OCI-LY1 (cell line): ENCODE measurements around the gene FBXO30.

ENCODE experiments used
- H2AFZ ChIP-seq: fragments of 200-600 bp; sonication (generic), shearing (Covaris generic); 2 replicates; pipeline ENCODE4 v1.6.0; 2014; ENCODE audit warnings: antibody characterized with exemption, mild to moderate bottlenecking, low read length
- H3F3A ChIP-seq: fragments of 200-600 bp; sonication (generic), shearing (Covaris generic); 2 replicates; pipeline ENCODE4 v1.6.0; 2014; ENCODE audit warnings: mild to moderate bottlenecking, antibody characterized with exemption, low read length, moderate library complexity; ENCODE audit not compliant: insufficient read depth
- H3K27ac ChIP-seq: fragments of 200-600 bp; sonication (generic); 2 replicates; pipeline ENCODE4 v1.5.1; 2014; ENCODE audit warnings: low read length, mixed run types, mild to moderate bottlenecking, low read depth; ENCODE audit not compliant: poor library complexity, severe bottlenecking
- H3K27me3 ChIP-seq: fragments of 200-600 bp; sonication (generic); 2 replicates; pipeline ENCODE4 v1.6.0; 2014; ENCODE audit warnings: antibody characterized with exemption, mild to moderate bottlenecking, low read length, moderate library complexity; ENCODE audit not compliant: insufficient read depth
- H3K36me3 ChIP-seq: fragments of 200-600 bp; sonication (generic); 2 replicates; pipeline ENCODE4 v1.6.1; 2014; ENCODE audit warnings: mild to moderate bottlenecking, antibody characterized with exemption, low read length, moderate library complexity, mixed read lengths; ENCODE audit not compliant: insufficient read depth
- H3K4me1 ChIP-seq: fragments of 200-600 bp; sonication (generic); 2 replicates; pipeline ENCODE4 v1.5.1; 2014; ENCODE audit warnings: mild to moderate bottlenecking, low read length, moderate library complexity; ENCODE audit not compliant: insufficient read depth, severe bottlenecking
- H3K4me2 ChIP-seq: fragments of 200-600 bp; sonication (generic), shearing (Covaris generic); 2 replicates; pipeline ENCODE4 v1.6.1; 2014; ENCODE audit warnings: low read length
- H3K4me3 ChIP-seq: fragments of 200-600 bp; sonication (generic); 2 replicates; pipeline ENCODE4 v1.5.1; 2014; ENCODE audit warnings: low read length, low read depth, mild to moderate bottlenecking, mixed read lengths; ENCODE audit not compliant: poor library complexity, severe bottlenecking
- H3K79me2 ChIP-seq: fragments of 200-600 bp; shearing (Covaris generic); 2 replicates; pipeline ENCODE4 v1.6.1; 2016; ENCODE audit warnings: mixed run types, low read length, mixed read lengths; ENCODE audit not compliant: insufficient read depth
- H3K9ac ChIP-seq: fragments of 200-600 bp; sonication (generic), shearing (Covaris generic); 2 replicates; pipeline ENCODE4 v1.6.1; 2014; ENCODE audit warnings: mild to moderate bottlenecking, low read length, mixed read lengths
- H3K9me2 ChIP-seq: fragments of 200-600 bp; sonication (generic), shearing (Covaris generic); 2 replicates; pipeline ENCODE4 v1.6.1; 2014; ENCODE audit warnings: low read depth, mild to moderate bottlenecking, low read length, mixed read lengths
- H3K9me3 ChIP-seq: fragments of 200-600 bp; shearing (Covaris generic); 2 replicates; pipeline ENCODE4 v1.6.1; 2014; ENCODE audit warnings: low read length, mixed read lengths
- H4K20me1 ChIP-seq: fragments of 200-600 bp; sonication (generic), shearing (Covaris generic); 2 replicates; pipeline ENCODE4 v1.6.0; 2016; ENCODE audit warnings: mild to moderate bottlenecking, low read length; ENCODE audit not compliant: insufficient read depth
- EZH2 ChIP-seq: fragments of 200-600 bp; sonication (generic), shearing (Covaris generic); IDR thresholded peaks from 2 replicates; pipeline ENCODE4 v1.8.0; 2017; ENCODE audit warnings: borderline replicate concordance, mixed run types, mild to moderate bottlenecking, antibody characterized with exemption, low read length, moderate library complexity, mixed read lengths
- TF ChIP-seq, protein P1 (sequence below): fragments of 200-600 bp; sonication (generic), shearing (Covaris generic); IDR thresholded peaks from 2 replicates; pipeline ENCODE4 v1.5.1; 2017; ENCODE audit warnings: mild to moderate bottlenecking, antibody characterized with exemption, low read length, moderate library complexity, mixed read lengths

The FBXO30 gene

GRCh38 chr6:145772846-145773245 lies 41.7 kb downstream of the FBXO30 start:
- H3K9me3 ChIP-seq, result no peaks in the 10 kb centered on the region
- H2AFZ ChIP-seq, result no peak overlapping the region
- H3K27me3 ChIP-seq, result no peaks in the 10 kb centered on the region
- no peaks in the 10 kb centered on the region for H4K20me1 ChIP-seq
- no peaks in the 10 kb centered on the region for H3K9me2 ChIP-seq
- H3K36me3 ChIP-seq, result no peaks in the 10 kb centered on the region
- H3K4me3 ChIP-seq, result no peak overlapping the region
- no peaks in the 10 kb centered on the region for H3F3A ChIP-seq
- no peaks in the 10 kb centered on the region for H3K79me2 ChIP-seq
- TF ChIP-seq EZH2, result no peak
- TF ChIP-seq, protein P1, sequence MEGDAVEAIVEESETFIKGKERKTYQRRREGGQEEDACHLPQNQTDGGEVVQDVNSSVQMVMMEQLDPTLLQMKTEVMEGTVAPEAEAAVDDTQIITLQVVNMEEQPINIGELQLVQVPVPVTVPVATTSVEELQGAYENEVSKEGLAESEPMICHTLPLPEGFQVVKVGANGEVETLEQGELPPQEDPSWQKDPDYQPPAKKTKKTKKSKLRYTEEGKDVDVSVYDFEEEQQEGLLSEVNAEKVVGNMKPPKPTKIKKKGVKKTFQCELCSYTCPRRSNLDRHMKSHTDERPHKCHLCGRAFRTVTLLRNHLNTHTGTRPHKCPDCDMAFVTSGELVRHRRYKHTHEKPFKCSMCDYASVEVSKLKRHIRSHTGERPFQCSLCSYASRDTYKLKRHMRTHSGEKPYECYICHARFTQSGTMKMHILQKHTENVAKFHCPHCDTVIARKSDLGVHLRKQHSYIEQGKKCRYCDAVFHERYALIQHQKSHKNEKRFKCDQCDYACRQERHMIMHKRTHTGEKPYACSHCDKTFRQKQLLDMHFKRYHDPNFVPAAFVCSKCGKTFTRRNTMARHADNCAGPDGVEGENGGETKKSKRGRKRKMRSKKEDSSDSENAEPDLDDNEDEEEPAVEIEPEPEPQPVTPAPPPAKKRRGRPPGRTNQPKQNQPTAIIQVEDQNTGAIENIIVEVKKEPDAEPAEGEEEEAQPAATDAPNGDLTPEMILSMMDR, result no peak
- H3K27ac ChIP-seq, result no peak overlapping the region
- H3K9ac ChIP-seq, result no peak overlapping the region
- no peak overlapping the region for H3K4me2 ChIP-seq
- no peaks in the 10 kb centered on the region for H3K4me1 ChIP-seq

- Histone ChIP-seq H3K27ac (no peak overlapping the region), H3K4me2 (no peak overlapping the region), H3K9me2 (no peaks in the 10 kb centered on the region), H3K36me3 (no peaks in the 10 kb centered on the region), H3K9me3 (no peaks in the 10 kb centered on the region), H2AFZ (no peak overlapping the region), H3K27me3 (no peaks in the 10 kb centered on the region), H3K79me2 (no peaks in the 10 kb centered on the region), H3F3A (no peaks in the 10 kb centered on the region), H3K4me1 (peaks cover 17% of the 10 kb centered on the region), H4K20me1 (no peaks in the 10 kb centered on the region), H3K4me3 (no peak overlapping the region), H3K9ac (no peak overlapping the region)
- TF ChIP-seq EZH2, result no peak
- TF ChIP-seq, protein P1, result no peak
Measured at GRCh38 chr6:145765449-145765848, 49.1 kb downstream of the FBXO30 start.

- Histone ChIP-seq H4K20me1 (no peaks in the 10 kb centered on the region), H3K4me3 (no peak overlapping the region), H3K9me3 (no peaks in the 10 kb centered on the region), H3K9ac (no peak overlapping the region), H3K36me3 (no peaks in the 10 kb centered on the region), H3F3A (no peaks in the 10 kb centered on the region), H3K27me3 (no peaks in the 10 kb centered on the region), H3K4me2 (no peak overlapping the region), H3K27ac (no peak overlapping the region), H3K79me2 (no peaks in the 10 kb centered on the region), H3K4me1 (peaks cover 17% of the 10 kb centered on the region), H3K9me2 (no peaks in the 10 kb centered on the region), H2AFZ (0 out of 2 replicates have a peak overlapping the region, but pooled peaks have one; percentile 45)
- TF ChIP-seq, protein P1, result no peak
- TF ChIP-seq EZH2, result no peak
Measured at GRCh38 chr6:145763742-145764141, 50.9 kb downstream of the FBXO30 start.
